ENCODE data around the gene HOXC5.

HOXC5 gene

GRCh38 chr12:54000116-54001114 lies 32.4 kb upstream of the HOXC5 start, which contains the start of gene HOXC9:
Gene HOXC9 (plus strand): TSS chr12:54000161. CDS start chr12:54000189, 28 bp downstream.
- TF ChIP-seq CTCF (IDR thresholded peaks at IDR 0.05) (no peak), ZFX (IDR thresholded peaks at IDR 0.05; ENCODE audit: borderline replicate concordance) (no peak)
- H3K27ac ChIP-seq: peak within 1 kb of the TSS; percentile 86

GRCh38 chr12:54001283-54002187 lies 31.3 kb upstream of the HOXC5 start:
- TF ChIP-seq CTCF (IDR thresholded peaks at IDR 0.05): no peak
- TF ChIP-seq ZFX (IDR thresholded peaks at IDR 0.05; ENCODE audit: borderline replicate concordance): no peak
- H3K27ac ChIP-seq: no peak overlapping the region

- H3K27ac ChIP-seq: no peak overlapping the region
- TF ChIP-seq CTCF (IDR thresholded peaks at IDR 0.05): no peak
- TF ChIP-seq ZFX (IDR thresholded peaks at IDR 0.05; ENCODE audit: borderline replicate concordance): no peak
Measured at GRCh38 chr12:54002278-54002914, 30.5 kb upstream of the HOXC5 start.

- peak overlapping the region; percentile 22; the same call in 1 of the 2 replicates for H3K27ac ChIP-seq
- TF ChIP-seq CTCF (IDR thresholded peaks at IDR 0.05) (no peak), ZFX (IDR thresholded peaks at IDR 0.05; ENCODE audit: borderline replicate concordance) (no peak)
Measured at GRCh38 chr12:54002915-54003389, 29.9 kb upstream of the HOXC5 start.

- TF ChIP-seq ZFX (IDR thresholded peaks at IDR 0.05; ENCODE audit: borderline replicate concordance) (no peak), CTCF (IDR thresholded peaks at IDR 0.05) (no peak)
- H3K27ac ChIP-seq: peak overlapping the region; percentile 22; the same call in 1 of the 2 replicates
Measured at GRCh38 chr12:54003625-54004024, 29.2 kb upstream of the HOXC5 start.

GRCh38 chr12:54004063-54004840 lies 28.6 kb upstream of the HOXC5 start:
- peak overlapping the region; percentile 22; the same call in 1 of the 2 replicates for H3K27ac ChIP-seq
- TF ChIP-seq CTCF (IDR thresholded peaks at IDR 0.05) (no peak), ZFX (IDR thresholded peaks at IDR 0.05; ENCODE audit: borderline replicate concordance) (no peak)
